Stomach (tissue), 4 donors: ENCODE data around the gene ITGA3.

ENCODE experiments used
- CTCF ChIP-seq, 7 experiments: fragments of 450-650 bp in 4 of 7; fragments of 200-600 bp in 3 of 7; sonication (generic) in 3 of 7; IDR thresholded peaks; one replicate each; pipeline ENCODE4 v1.5.1; 2016 to 2019; ENCODE audit warnings: antibody characterized with exemption in 7 of 7, control low read depth in 2 of 7, mild to moderate bottlenecking in 1 of 7
- POLR2A ChIP-seq, 4 donors: fragments of 450-650 bp; IDR thresholded peaks; one replicate each; pipeline ENCODE4 v1.6.1; 2016; ENCODE audit warnings: antibody characterized with exemption in 4 of 4, control low read depth in 2 of 4, mild to moderate bottlenecking in 1 of 4, moderate library complexity in 1 of 4

- TF ChIP-seq CTCF (IDR thresholded peaks at IDR 0.05) (no peak), POLR2A (IDR thresholded peaks at IDR 0.05) (no peak)
Observed at GRCh38 chr17:50047488-50048126, 8.3 kb upstream of the ITGA3 start.
